H9 (cell line): ENCODE results near the gene EFEMP1. TPM values are rescaled to one million over a fixed set of nuclear protein-coding genes. Genes with fewer than 3 reads are reported as not detected.

Experiments used
- DNase-seq: peaks from one replicate; pipeline ENCODE4 v3.0.0-alpha.2; 2017
- H2AFZ ChIP-seq: one replicate; pipeline ENCODE4 v1.6.1; 2013; ENCODE audit warnings: mild to moderate bottlenecking, low read length, control low read depth, moderate library complexity
- H2AK5ac ChIP-seq: 2 replicates; pipeline ENCODE4 v1.6.1; 2013; ENCODE audit warnings: low read length, control low read depth, mixed read lengths; ENCODE audit not compliant: insufficient read length
- H2BK120ac ChIP-seq: one replicate; pipeline ENCODE4 v1.6.1; 2013; ENCODE audit warnings: low read depth, mild to moderate bottlenecking, low read length, control low read depth, inconsistent platforms; ENCODE audit not compliant: poor library complexity, severe bottlenecking
- H2BK12ac ChIP-seq: 2 replicates; pipeline ENCODE4 v1.6.1; 2013; ENCODE audit warnings: low read length, control low read depth, mixed read lengths, low read depth; ENCODE audit not compliant: insufficient read length
- H2BK15ac ChIP-seq: 2 replicates; pipeline ENCODE4 v1.6.1; 2013; ENCODE audit warnings: low read depth, low read length, control low read depth
- H2BK20ac ChIP-seq: one replicate; pipeline ENCODE4 v1.6.1; 2013; ENCODE audit warnings: low read depth, mild to moderate bottlenecking, low read length, control low read depth, inconsistent platforms; ENCODE audit not compliant: poor library complexity, severe bottlenecking
- H2BK5ac ChIP-seq: 2 replicates; pipeline ENCODE4 v1.6.1; 2013; ENCODE audit warnings: low read length, control low read depth, mixed read lengths; ENCODE audit not compliant: insufficient read length
- H3K14ac ChIP-seq: 2 replicates; pipeline ENCODE4 v1.6.1; 2013; ENCODE audit warnings: low read length, control low read depth; ENCODE audit not compliant: insufficient read depth
- H3K18ac ChIP-seq: 2 replicates; pipeline ENCODE4 v1.6.1; 2013; ENCODE audit warnings: low read depth, mild to moderate bottlenecking, mixed read lengths, low read length, control low read depth; ENCODE audit not compliant: insufficient read length
- H3K23ac ChIP-seq: 2 replicates; pipeline ENCODE4 v1.6.1; 2013; ENCODE audit warnings: low read length, control low read depth, mixed read lengths, low read depth; ENCODE audit not compliant: insufficient read length
- H3K23me2 ChIP-seq: 2 replicates; pipeline ENCODE4 v1.6.1; 2013; ENCODE audit warnings: low read depth, mild to moderate bottlenecking, mixed read lengths, low read length, control low read depth; ENCODE audit not compliant: insufficient read length, poor library complexity, severe bottlenecking
- H3K27ac ChIP-seq: 2 replicates; pipeline ENCODE4 v1.5.1; 2013; ENCODE audit warnings: low read length, control low read depth, mixed read lengths, low read depth; ENCODE audit not compliant: insufficient read length
- H3K27me3 ChIP-seq: 2 replicates; pipeline ENCODE4 v1.6.1; 2013; ENCODE audit warnings: low read length, control low read depth, inconsistent platforms; ENCODE audit not compliant: insufficient read depth
- H3K4ac ChIP-seq: 2 replicates; pipeline ENCODE4 v1.6.1; 2013; ENCODE audit warnings: low read depth, mild to moderate bottlenecking, control low read depth, inconsistent platforms, low read length, moderate library complexity
- H3K4me1 ChIP-seq: 2 replicates; pipeline ENCODE4 v1.6.1; 2013; ENCODE audit warnings: low read length, control low read depth, inconsistent platforms; ENCODE audit not compliant: insufficient read depth
- H3K4me2 ChIP-seq: 2 replicates; pipeline ENCODE4 v1.6.1; 2013; ENCODE audit warnings: low read length, control low read depth, mixed read lengths; ENCODE audit not compliant: insufficient read length, insufficient read depth
- H3K56ac ChIP-seq: 2 replicates; pipeline ENCODE4 v1.6.1; 2013; ENCODE audit warnings: low read depth, mild to moderate bottlenecking, mixed read lengths, low read length, control low read depth; ENCODE audit not compliant: insufficient read length
- H3K79me1 ChIP-seq: 2 replicates; pipeline ENCODE4 v1.6.1; 2013; ENCODE audit warnings: low read depth, mild to moderate bottlenecking, moderate library complexity, low read length, control low read depth, inconsistent platforms; ENCODE audit not compliant: insufficient read depth, poor library complexity, severe bottlenecking
- H3K79me2 ChIP-seq: 2 replicates; pipeline ENCODE4 v1.6.1; 2013; ENCODE audit warnings: low read length, control low read depth, inconsistent platforms; ENCODE audit not compliant: insufficient read depth
- H3K9ac ChIP-seq: 2 replicates; pipeline ENCODE4 v1.6.1; 2013; ENCODE audit warnings: low read length, control low read depth, mixed read lengths; ENCODE audit not compliant: insufficient read length; ENCODE audit errors: extremely low read depth
- H3K9me3 ChIP-seq: one replicate; pipeline ENCODE4 v1.6.1; 2013; ENCODE audit warnings: low read depth, low read length, inconsistent platforms; ENCODE audit not compliant: control insufficient read depth
- H3T11ph ChIP-seq: one replicate; pipeline ENCODE4 v1.6.1; 2013; ENCODE audit warnings: mild to moderate bottlenecking, low read length, control low read depth, inconsistent platforms
- H4K20me1 ChIP-seq: one replicate; pipeline ENCODE4 v1.6.1; 2013; ENCODE audit not compliant: control insufficient read depth, insufficient read length, insufficient read depth
- H4K5ac ChIP-seq: 2 replicates; pipeline ENCODE4 v1.6.1; 2013; ENCODE audit warnings: low read depth, mild to moderate bottlenecking, mixed read lengths, low read length, control low read depth; ENCODE audit not compliant: insufficient read length
- H4K8ac ChIP-seq: replicated peaks from 2 replicates; pipeline ENCODE4 v1.6.1; 2013; ENCODE audit warnings: low read length, control low read depth, mixed read lengths, low read depth; ENCODE audit not compliant: insufficient read length
- H4K91ac ChIP-seq: 2 replicates; pipeline ENCODE4 v1.6.1; 2013; ENCODE audit warnings: low read depth, mild to moderate bottlenecking, moderate library complexity, mixed read lengths, low read length, control low read depth; ENCODE audit not compliant: insufficient read length
- H3K27ac Mint-ChIP-seq, 3 experiments: 2 replicates in 2 of 3; 3 replicates in 1 of 3; pipeline ENCODE4 v1.8.0; 2020 to 2021; ENCODE audit warnings: mixed read lengths in 3 of 3, mild to moderate bottlenecking in 1 of 3, moderate library complexity in 1 of 3
- H3K27me3 Mint-ChIP-seq: 2 replicates; pipeline ENCODE4 v1.8.0; 2021; ENCODE audit warnings: low read depth, mild to moderate bottlenecking, moderate library complexity, mixed read lengths
- H3K36me3 Mint-ChIP-seq, 3 experiments: 2 replicates in 2 of 3; 3 replicates in 1 of 3; pipeline ENCODE4 v1.8.0; 2020 to 2021; ENCODE audit warnings: low read depth in 3 of 3, mixed read lengths in 3 of 3; ENCODE audit not compliant: insufficient read depth in 1 of 3
- H3K4me1 Mint-ChIP-seq, 2 experiments: 2 replicates each; pipeline ENCODE4 v1.8.0; 2020; ENCODE audit warnings: mixed read lengths in 2 of 2
- H3K4me3 Mint-ChIP-seq, 2 experiments: 2 replicates in 1 of 2; 3 replicates in 1 of 2; pipeline ENCODE4 v1.8.0; 2020 to 2021; ENCODE audit warnings: mild to moderate bottlenecking in 2 of 2, mixed read lengths in 2 of 2, moderate library complexity in 1 of 2
- H3K9me3 Mint-ChIP-seq, 2 experiments: 2 replicates in 1 of 2; 3 replicates in 1 of 2; pipeline ENCODE4 v1.8.0; 2020; ENCODE audit warnings: mild to moderate bottlenecking in 2 of 2, mixed read lengths in 2 of 2, moderate library complexity in 1 of 2
- WGBS: extraction: QIAGEN DNeasy Blood & Tissue Kit; methylation state at CpG from one replicate; pipeline ENCODE4 v1.1.7; 2013; ENCODE audit warnings: missing lambda C conversion rate, low lambda C conversion rate, mixed read lengths; ENCODE audit not compliant: insufficient read length; ENCODE audit errors: extremely low coverage; 5-methylcytosine and 5-hydroxymethylcytosine counted together
- total RNA-seq: library from RNA; stranded (reverse); gene quantifications from 2 replicates; pipeline ENCODE4 v1.2.1, GENCODE V29; 2021
- TF ChIP-seq, protein P1 (sequence below): fragments of 200-600 bp; sonication (generic); conservative IDR thresholded peaks from 3 replicates; pipeline ENCODE4 v1.8.0; 2021; ENCODE audit warnings: antibody characterized with exemption, mild to moderate bottlenecking

The EFEMP1 gene
- total RNA-seq, 1 experiment from 2014 or later: 3.5 TPM

DNA sequence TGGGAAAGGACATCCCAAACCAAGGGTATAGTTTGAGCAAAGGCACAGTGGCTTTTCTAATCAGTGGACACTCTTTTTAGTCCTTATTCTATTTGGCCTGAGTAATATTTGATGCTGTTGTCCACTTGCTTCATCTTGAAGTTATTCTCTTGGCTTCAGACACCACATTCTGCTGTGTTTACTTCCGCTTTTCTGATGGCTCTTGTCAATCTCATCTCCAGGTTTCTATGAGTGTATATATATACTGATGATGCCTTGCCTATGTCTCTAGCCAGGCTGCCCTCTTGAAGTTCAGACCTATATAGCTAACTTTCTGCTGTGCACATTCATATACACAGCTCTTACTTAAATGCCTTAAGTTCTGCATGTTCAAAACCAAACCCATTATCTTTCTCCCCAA lies 83.1 kb downstream of the EFEMP1 start:
- no peak overlapping the region for H3K4me3 Mint-ChIP-seq
- Histone ChIP-seq H3K27me3 (no peaks in the 10 kb centered on the region), H2BK5ac (no peak overlapping the region), H3K23me2 (no peaks in the 10 kb centered on the region), H3K4ac (no peak overlapping the region), H3K18ac (no peak overlapping the region), H2BK12ac (no peak overlapping the region), H4K5ac (no peak overlapping the region), H3K56ac (no peak overlapping the region), H4K20me1 (no peaks in the 10 kb centered on the region), H3K9ac (no peak overlapping the region), H2BK15ac (no peak overlapping the region), H2BK20ac (no peak overlapping the region), H3K4me1 (peaks cover 11% of the 10 kb centered on the region), H3T11ph (no peak overlapping the region), H2AFZ (no peak overlapping the region), H2BK120ac (no peak overlapping the region), H3K27ac (no peak overlapping the region), H3K79me1 (no peaks in the 10 kb centered on the region), H3K23ac (no peak overlapping the region), H4K8ac (no peak overlapping the region), H3K79me2 (no peaks in the 10 kb centered on the region), H3K14ac (no peak overlapping the region), H2AK5ac (no peak overlapping the region), H3K9me3 (no peaks in the 10 kb centered on the region), H4K91ac (no peak overlapping the region), H3K4me2 (no peak overlapping the region)
- H3K9me3 Mint-ChIP-seq: peaks cover 6 to 8% of the 10 kb centered on the region in 2 experiments; a peak in 3 of 5 replicates
- peaks cover 0 to 6% (median 6%) of the 10 kb centered on the region in 3 experiments; a peak in 3 of 7 replicates for H3K36me3 Mint-ChIP-seq
- DNase-seq: no peak
- TF ChIP-seq, protein P1, sequence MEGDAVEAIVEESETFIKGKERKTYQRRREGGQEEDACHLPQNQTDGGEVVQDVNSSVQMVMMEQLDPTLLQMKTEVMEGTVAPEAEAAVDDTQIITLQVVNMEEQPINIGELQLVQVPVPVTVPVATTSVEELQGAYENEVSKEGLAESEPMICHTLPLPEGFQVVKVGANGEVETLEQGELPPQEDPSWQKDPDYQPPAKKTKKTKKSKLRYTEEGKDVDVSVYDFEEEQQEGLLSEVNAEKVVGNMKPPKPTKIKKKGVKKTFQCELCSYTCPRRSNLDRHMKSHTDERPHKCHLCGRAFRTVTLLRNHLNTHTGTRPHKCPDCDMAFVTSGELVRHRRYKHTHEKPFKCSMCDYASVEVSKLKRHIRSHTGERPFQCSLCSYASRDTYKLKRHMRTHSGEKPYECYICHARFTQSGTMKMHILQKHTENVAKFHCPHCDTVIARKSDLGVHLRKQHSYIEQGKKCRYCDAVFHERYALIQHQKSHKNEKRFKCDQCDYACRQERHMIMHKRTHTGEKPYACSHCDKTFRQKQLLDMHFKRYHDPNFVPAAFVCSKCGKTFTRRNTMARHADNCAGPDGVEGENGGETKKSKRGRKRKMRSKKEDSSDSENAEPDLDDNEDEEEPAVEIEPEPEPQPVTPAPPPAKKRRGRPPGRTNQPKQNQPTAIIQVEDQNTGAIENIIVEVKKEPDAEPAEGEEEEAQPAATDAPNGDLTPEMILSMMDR: no peak
- H3K27ac Mint-ChIP-seq: no peak overlapping the region
- no CpG with 5 or more reads among the region's 1 CpG for WGBS
- H3K4me1 Mint-ChIP-seq: peaks cover 11 to 12% of the 10 kb centered on the region in 2 experiments
- no peaks in the 10 kb centered on the region for H3K27me3 Mint-ChIP-seq
